H1 (cell line): ENCODE measurements around the gene ADGB. TPM values are rescaled to one million over a fixed set of nuclear protein-coding genes. Genes with fewer than 3 reads are reported as not detected.

Source experiments
- CTCF ChIA-PET: fragments of 300-600 bp; sonication (Branson Sonifier 250); formaldehyde crosslinking; loops from one replicate; lab custom pipeline; 2021; ENCODE audit not compliant: partially characterized antibody; lab: Charles Lee
- POLR2A ChIA-PET: fragments of 300-600 bp; sonication (Branson Sonifier 250); formaldehyde crosslinking; loops from one replicate; lab custom pipeline; 2021; ENCODE audit warnings: inconsistent platforms; ENCODE audit not compliant: partially characterized antibody; lab: Charles Lee
- DNase-seq, 2 experiments: peaks; one replicate each; pipeline versions ENCODE4 v3.0.0 to v3.0.0-alpha.2; 2010 to 2022; ENCODE audit warnings: low spot score in 2 of 2, low read depth in 1 of 2, mixed read lengths in 1 of 2
- FAIRE-seq: peaks from 2 replicates; lab custom pipeline; 2011; peaks lifted over from hg19 to GRCh38; lab: Jason Lieb, UNC
- H2AFZ ChIP-seq: 2 replicates; pipeline ENCODE4 v1.8.1; 2012; ENCODE audit warnings: low read length, inconsistent platforms
- H2AK5ac ChIP-seq: 2 replicates; pipeline ENCODE4 v1.6.1; 2013; ENCODE audit warnings: low read depth, low read length
- H2BK120ac ChIP-seq: replicated peaks from 2 replicates; pipeline ENCODE3; 2013; ENCODE audit warnings: low read depth, low read length, inconsistent platforms
- H2BK12ac ChIP-seq: 2 replicates; pipeline ENCODE4 v1.6.1; 2013; ENCODE audit warnings: low read depth, low read length
- H2BK15ac ChIP-seq: 2 replicates; pipeline ENCODE4 v1.6.1; 2013; ENCODE audit warnings: low read length
- H2BK20ac ChIP-seq: 2 replicates; pipeline ENCODE4 v1.6.1; 2013; ENCODE audit warnings: low read length
- H2BK5ac ChIP-seq: 2 replicates; pipeline ENCODE4 v1.6.1; 2013; ENCODE audit warnings: low read depth, low read length
- H3K14ac ChIP-seq: 2 replicates; pipeline ENCODE4 v1.6.1; 2013; ENCODE audit warnings: inconsistent platforms; ENCODE audit not compliant: insufficient read length
- H3K18ac ChIP-seq: 2 replicates; pipeline ENCODE4 v1.6.1; 2013; ENCODE audit warnings: low read length; ENCODE audit errors: extremely low read depth
- H3K23ac ChIP-seq: 2 replicates; pipeline ENCODE4 v1.6.1; 2013; ENCODE audit warnings: inconsistent platforms; ENCODE audit not compliant: insufficient read length
- H3K23me2 ChIP-seq: 2 replicates; pipeline ENCODE4 v1.6.1; 2013; ENCODE audit warnings: low read depth, low read length
- H3K27ac ChIP-seq: 2 replicates; pipeline ENCODE4 v1.6.1; 2011; ENCODE audit warnings: low read depth, low read length, inconsistent platforms
- H3K27me3 ChIP-seq, 4 experiments: replicated peaks in 1 of 4; 1 replicate in 1 of 4; 2 replicates in 3 of 4; pipeline versions ENCODE4 v1.6.1 to v1.8.1; 2011 to 2013; ENCODE audit warnings: low read length in 3 of 4, mild to moderate bottlenecking in 3 of 4, inconsistent platforms in 2 of 4, mixed read lengths in 2 of 4, moderate library complexity in 1 of 4; ENCODE audit not compliant: control insufficient read depth in 3 of 4, insufficient read depth in 3 of 4; ENCODE audit errors: extremely low read depth in 1 of 4
- H3K36me3 ChIP-seq, 4 experiments: 2 replicates each; pipeline versions ENCODE4 v1.6.1 to v1.8.1; 2011 to 2013; ENCODE audit warnings: mild to moderate bottlenecking in 4 of 4, low read length in 3 of 4, moderate library complexity in 2 of 4, control low read depth in 1 of 4, inconsistent platforms in 1 of 4; ENCODE audit not compliant: insufficient read depth in 4 of 4, control insufficient read depth in 2 of 4
- H3K4ac ChIP-seq: replicated peaks from 2 replicates; pipeline ENCODE3; 2013; ENCODE audit warnings: low read length, low read depth, mixed read lengths, inconsistent platforms; ENCODE audit not compliant: insufficient read length
- H3K4me1 ChIP-seq, 4 experiments: replicated peaks in 1 of 4; 1 replicate in 1 of 4; 2 replicates in 3 of 4; pipeline versions ENCODE4 v1.6.1 to v1.8.1; 2011 to 2013; ENCODE audit warnings: low read length in 3 of 4, inconsistent platforms in 2 of 4, mixed read lengths in 1 of 4; ENCODE audit not compliant: insufficient read depth in 4 of 4, control insufficient read depth in 3 of 4
- H3K4me2 ChIP-seq, 2 experiments: 2 replicates each; pipeline versions ENCODE4 v1.6.1 to v1.8.1; 2011 to 2013; ENCODE audit warnings: low read depth in 2 of 2, low read length in 2 of 2, control low read depth in 1 of 2, inconsistent platforms in 1 of 2, mild to moderate bottlenecking in 1 of 2; ENCODE audit not compliant: insufficient read depth in 1 of 2
- H3K4me3 ChIP-seq, 4 experiments: fragments of 200-600, 300-600 bp in 1 of 4; sonication (generic), shearing (Covaris generic), sonication (Bioruptor Twin) in 1 of 4; 2 replicates each; pipeline versions ENCODE4 v1.5.1 to v1.8.1; 2011 to 2016; ENCODE audit warnings: low read length in 4 of 4, low read depth in 3 of 4, control low read depth in 2 of 4, inconsistent platforms in 2 of 4, mild to moderate bottlenecking in 2 of 4, mixed read lengths in 1 of 4, moderate library complexity in 1 of 4; ENCODE audit not compliant: insufficient read depth in 2 of 4; ENCODE audit errors: extremely low read depth in 1 of 4
- H3K56ac ChIP-seq: replicated peaks from 2 replicates; pipeline ENCODE3; 2013; ENCODE audit warnings: low read depth, mild to moderate bottlenecking, mixed read lengths, low read length, inconsistent platforms; ENCODE audit not compliant: insufficient read length
- H3K79me1 ChIP-seq: 2 replicates; pipeline ENCODE4 v1.6.1; 2013; ENCODE audit warnings: low read depth, low read length, control low read depth
- H3K79me2 ChIP-seq, 2 experiments: 2 replicates each; pipeline versions ENCODE4 v1.6.1 to v1.8.1; 2012 to 2013; ENCODE audit warnings: low read length in 2 of 2, mild to moderate bottlenecking in 2 of 2, inconsistent platforms in 1 of 2; ENCODE audit not compliant: insufficient read depth in 2 of 2, control insufficient read depth in 1 of 2
- H3K9ac ChIP-seq, 4 experiments: replicated peaks in 1 of 4; 1 replicate in 1 of 4; 2 replicates in 3 of 4; pipeline versions ENCODE4 v1.6.1 to v1.8.1; 2011 to 2013; ENCODE audit warnings: low read depth in 3 of 4, low read length in 3 of 4, control low read depth in 2 of 4, mild to moderate bottlenecking in 2 of 4, moderate library complexity in 2 of 4, inconsistent platforms in 1 of 4; ENCODE audit errors: extremely low read depth in 1 of 4
- H3K9me3 ChIP-seq, 2 experiments: 2 replicates each; pipeline versions ENCODE4 v1.6.1 to v1.8.1; 2012 to 2013; ENCODE audit warnings: mild to moderate bottlenecking in 2 of 2, moderate library complexity in 2 of 2, control low read depth in 1 of 2, inconsistent platforms in 1 of 2, low read depth in 1 of 2, low read length in 1 of 2, mixed read lengths in 1 of 2; ENCODE audit not compliant: insufficient read depth in 2 of 2
- H4K20me1 ChIP-seq, 2 experiments: replicated peaks in 1 of 2; 2 replicates each; pipeline versions ENCODE3 to v1.8.1; 2011 to 2013; ENCODE audit warnings: inconsistent platforms in 2 of 2, low read length in 2 of 2, mild to moderate bottlenecking in 1 of 2; ENCODE audit not compliant: insufficient read depth in 2 of 2, control insufficient read depth in 1 of 2
- H4K5ac ChIP-seq: 2 replicates; pipeline ENCODE4 v1.6.1; 2013; ENCODE audit warnings: low read length, low read depth, mixed read lengths, inconsistent platforms; ENCODE audit not compliant: insufficient read length
- H4K8ac ChIP-seq: 2 replicates; pipeline ENCODE4 v1.8.0; 2013; ENCODE audit warnings: mild to moderate bottlenecking, moderate library complexity, low read length, inconsistent platforms; ENCODE audit not compliant: insufficient read depth; ENCODE audit errors: extremely low read depth
- H4K91ac ChIP-seq: replicated peaks from 2 replicates; pipeline ENCODE3; 2013; ENCODE audit warnings: low read length, mixed read lengths, inconsistent platforms; ENCODE audit not compliant: insufficient read length
- ATF2 ChIP-seq: IDR thresholded peaks from 2 replicates; pipeline ENCODE4 v1.6.1; 2012; ENCODE audit warnings: low read length, inconsistent platforms
- CTBP2 ChIP-seq: IDR thresholded peaks from 2 replicates; pipeline ENCODE4 v1.7.0; 2011; ENCODE audit warnings: borderline replicate concordance, mild to moderate bottlenecking, moderate library complexity, mixed read lengths, low read length; ENCODE audit not compliant: insufficient read depth, insufficient read length
- JUN ChIP-seq: IDR thresholded peaks from 2 replicates; pipeline ENCODE4 v1.6.1; 2011; ENCODE audit warnings: low read depth, mild to moderate bottlenecking, improper control_type of control experiment, low read length
- SP2 ChIP-seq: IDR thresholded peaks from 2 replicates; pipeline ENCODE4 v1.6.1; 2012; ENCODE audit warnings: mild to moderate bottlenecking, low read length, inconsistent platforms
- SRF ChIP-seq: IDR thresholded peaks from 2 replicates; pipeline ENCODE4 v1.6.1; 2011; ENCODE audit warnings: mild to moderate bottlenecking, low read depth, low read length, moderate library complexity
- WGBS, 2 experiments: shearing (Covaris generic) in 1 of 2; methylation state at CpG; one replicate each; pipeline versions ENCODE4 v1.1.6 to v1.1.7; 2013 to 2015; ENCODE audit warnings: low lambda C conversion rate in 2 of 2, mixed read lengths in 2 of 2, inconsistent platforms in 1 of 2, low coverage in 1 of 2, missing lambda C conversion rate in 1 of 2; ENCODE audit not compliant: insufficient replicate concordance in 2 of 2, insufficient coverage in 1 of 2, insufficient read length in 1 of 2; ENCODE audit errors: extremely low coverage in 1 of 2, missing lambda C conversion rate in 1 of 2; 5-methylcytosine and 5-hydroxymethylcytosine counted together
- polyA plus RNA-seq, 7 experiments: library from polyadenylated mRNA; depleted of rRNA in 3 of 7; stranded (reverse) in 5 of 7; unstranded in 2 of 7; fragments of >200 nt in 5 of 7; fragments of 200-250 nt in 2 of 7; gene quantifications; 1 replicate in 5 of 7; 2 replicates in 1 of 7; 4 replicates in 1 of 7; pipeline versions ENCODE4 v1.2.1 to v1.2.3, GENCODE V29; 2011 to 2013; ENCODE audit warnings: missing spikeins in 2 of 7, mixed read lengths in 2 of 7
- total RNA-seq: library from RNA; stranded (reverse); fragmentation: NEBNext Ultra II Directional; extraction: Animal tissue kit (Norgen Biotek cat#: 25700); gene quantifications from 2 replicates; pipeline ENCODE4 v1.2.1, GENCODE V29; 2021

Gene ADGB
- total and polyA plus RNA-seq, 2 of the 8 experiments (the other 6 are each of a cell fraction or from before 2014, with no cell fraction given), result not detected

- Histone ChIP-seq H3K9me3 (no peaks in the 10 kb centered on the region), H4K5ac (no peak overlapping the region), H2BK12ac (no peak overlapping the region), H3K56ac (no peak overlapping the region), H3K18ac (no peak overlapping the region), H3K23ac (no peak overlapping the region), H3K4me1 (peaks cover 0 to 4% (median 0%) of the 10 kb centered on the region in 4 experiments; a peak in 2 of 7 replicates), H2AFZ (no peak overlapping the region), H3K27ac (no peak overlapping the region), H3K79me1 (no peaks in the 10 kb centered on the region), H2BK5ac (no peak overlapping the region), H3K4me2 (no peak overlapping the region), H3K9ac (no peak overlapping the region), H2AK5ac (no peak overlapping the region), H3K36me3 (no peaks in the 10 kb centered on the region), H3K4ac (no peak overlapping the region), H3K4me3 (no peak overlapping the region), H2BK20ac (no peak overlapping the region), H3K79me2 (no peaks in the 10 kb centered on the region), H3K23me2 (peaks cover 3% of the 10 kb centered on the region; the same call in 1 of the 2 replicates), H4K8ac (no peak overlapping the region), H2BK120ac (no peak overlapping the region), H3K27me3 (no peaks in the 10 kb centered on the region; a peak in 1 of 7 replicates), H3K14ac (no peak overlapping the region), H4K91ac (no peak overlapping the region), H2BK15ac (no peak overlapping the region), H4K20me1 (no peaks in the 10 kb centered on the region)
- CTCF ChIA-PET, result interaction anchor here (1.0 to 1.4 kb wide), 2 partner anchors 52 to 411 kb away, joined by 3 read pairs; partner anchors contain the start of gene RAB32
- TF ChIP-seq ATF2, result no peak
- no peak for TF ChIP-seq SP2
- no peak for TF ChIP-seq SRF
- TF ChIP-seq CTBP2, result no peak
- TF ChIP-seq JUN, result no peak
- POLR2A ChIA-PET, result interaction anchor here (0.7 kb wide), 1 partner anchor 640 kb away, joined by 3 read pairs; no protein-coding TSS in a partner anchor
- 90% methylated on average over 2 of the region's 2 CpGs; no CpG with 5 or more reads in 1 of the 2 experiments for WGBS, 2 experiments
- no peak for DNase-seq
- no peak for FAIRE-seq
Measured at GRCh38 chr6:146595972-146596731, 2.6 kb upstream of the ADGB start.
